Measurements from ENCODE around the gene MBD5. TPM values are rescaled to one million over a fixed set of nuclear protein-coding genes. Genes with fewer than 3 reads are reported as not detected.

Gene MBD5
- total RNA-seq, 1 donor = 25.1 TPM

DNA sequence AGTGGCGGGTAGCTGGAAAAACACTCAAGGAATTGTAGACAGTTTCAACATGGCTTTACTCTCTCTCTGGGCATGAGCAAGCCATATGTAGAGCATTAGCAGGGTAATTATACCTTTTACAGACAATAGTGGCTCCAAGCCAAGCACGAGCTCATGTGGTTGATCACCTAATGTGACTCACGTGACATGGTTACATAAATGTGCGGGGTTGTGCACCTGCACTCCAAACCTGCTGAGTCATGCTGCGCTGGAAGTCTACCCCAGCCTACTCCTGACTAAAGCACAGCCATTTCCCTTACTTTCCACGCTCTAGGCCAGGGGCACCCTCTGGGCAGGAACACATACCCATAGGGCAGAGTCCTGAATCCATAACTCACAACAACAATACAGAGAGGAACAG is 232.8 kb downstream of the MBD5 start:
- Histone ChIP-seq H3K4me1 (ENCODE audit: insufficient read depth, low read length) (no peaks in the 10 kb centered on the region), H3K4me3 (ENCODE audit: low read length) (no peak overlapping the region), H3K9me3 (ENCODE audit: low read depth, low read length) (peaks cover 16% of the 10 kb centered on the region), H3K27me3 (ENCODE audit: insufficient read depth, low read length) (no peaks in the 10 kb centered on the region)

DNA sequence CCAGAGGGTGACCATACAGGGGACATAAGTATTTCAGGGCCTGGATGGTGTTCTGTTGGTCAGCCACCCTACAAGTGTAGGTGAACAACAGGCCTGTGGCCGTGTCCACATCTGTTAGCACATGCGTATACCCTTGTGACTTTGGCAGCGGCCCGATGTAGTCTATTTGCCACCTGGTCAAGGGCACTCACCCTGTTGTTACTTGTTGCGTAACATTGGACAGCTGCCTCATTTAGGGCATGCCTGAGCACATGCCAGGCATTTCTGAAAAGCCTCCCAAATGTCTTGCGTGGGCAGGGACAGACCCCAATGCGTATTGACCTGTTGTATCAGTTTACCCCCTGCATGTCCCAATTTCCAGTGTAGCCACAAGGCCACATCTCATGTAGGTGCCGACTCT is 235.0 kb downstream of the MBD5 start:
- peaks cover 16% of the 10 kb centered on the region for H3K9me3 ChIP-seq (ENCODE audit: low read depth, low read length)
- no peak overlapping the region for H3K4me3 ChIP-seq (ENCODE audit: low read length)
- H3K4me1 ChIP-seq (ENCODE audit: insufficient read depth, low read length) = no peaks in the 10 kb centered on the region
- H3K27me3 ChIP-seq (ENCODE audit: insufficient read depth, low read length) = no peaks in the 10 kb centered on the region

DNA sequence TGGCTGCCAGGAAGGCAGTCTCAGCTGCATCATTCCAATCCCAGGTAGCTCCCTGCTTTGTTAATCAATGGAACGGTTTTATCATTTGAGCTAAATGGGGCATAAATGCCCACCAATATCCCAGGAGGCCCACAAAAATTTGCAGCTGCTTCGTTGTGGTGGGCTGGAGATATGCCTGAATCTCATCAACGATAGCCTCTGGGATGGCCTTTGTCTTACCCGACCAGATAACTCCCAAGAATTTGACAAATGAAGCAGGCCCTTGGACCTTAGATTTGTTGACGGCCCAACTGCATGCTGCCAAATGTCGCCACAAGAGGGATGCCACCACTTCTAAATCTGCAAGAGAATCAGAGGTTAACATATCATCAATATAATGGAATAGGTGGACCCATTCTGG is 236.4 kb downstream of the MBD5 start:
- no peaks in the 10 kb centered on the region for H3K27me3 ChIP-seq (ENCODE audit: insufficient read depth, low read length)
- H3K9me3 ChIP-seq (ENCODE audit: low read depth, low read length) = peaks cover 16% of the 10 kb centered on the region
- H3K4me1 ChIP-seq (ENCODE audit: insufficient read depth, low read length) = no peaks in the 10 kb centered on the region
- no peak overlapping the region for H3K4me3 ChIP-seq (ENCODE audit: low read length)

DNA sequence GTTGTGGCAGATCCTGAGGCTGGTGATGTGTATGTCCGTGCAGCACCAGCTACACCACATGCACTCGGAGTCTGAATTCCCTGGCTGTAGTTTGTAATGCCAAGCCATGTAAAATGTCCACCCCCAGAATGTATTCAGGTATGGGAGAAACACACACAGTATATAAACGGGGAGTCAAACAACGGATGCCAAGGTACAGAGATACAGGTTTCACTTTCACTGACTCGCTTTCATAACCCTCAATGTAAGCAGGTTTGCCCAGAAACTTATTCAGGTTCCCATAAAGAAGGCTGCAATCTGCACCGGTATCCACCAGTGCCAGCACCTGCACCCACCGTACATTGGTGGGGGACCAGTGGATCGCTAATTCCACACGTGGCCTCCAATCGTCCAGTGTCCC is 237.2 kb downstream of the MBD5 start:
- no peaks in the 10 kb centered on the region for H3K4me1 ChIP-seq (ENCODE audit: insufficient read depth, low read length)
- no peak overlapping the region for H3K4me3 ChIP-seq (ENCODE audit: low read length)
- H3K9me3 ChIP-seq (ENCODE audit: low read depth, low read length) = peaks cover 9% of the 10 kb centered on the region
- H3K27me3 ChIP-seq (ENCODE audit: insufficient read depth, low read length) = no peaks in the 10 kb centered on the region

DNA sequence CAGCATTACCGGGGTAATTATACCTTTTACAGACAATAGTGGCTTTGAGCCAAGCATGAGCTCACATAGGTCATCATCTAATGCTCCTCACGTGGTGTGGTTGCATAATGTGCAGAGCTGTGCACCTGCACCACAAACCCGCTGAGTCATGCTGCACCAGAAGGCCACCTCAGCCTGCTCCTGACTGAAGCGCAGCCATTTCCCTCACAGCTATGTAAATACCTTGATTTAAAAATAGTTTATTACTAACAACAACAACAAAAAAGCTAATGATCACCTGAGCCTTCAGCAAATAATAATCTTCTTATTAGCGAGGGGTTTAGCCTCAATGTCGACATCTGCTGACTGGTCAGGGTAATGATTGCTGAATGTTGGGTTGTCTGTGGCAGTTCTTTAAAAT is 238.8 kb downstream of the MBD5 start:
- Histone ChIP-seq H3K4me1 (ENCODE audit: insufficient read depth, low read length) (no peaks in the 10 kb centered on the region), H3K4me3 (ENCODE audit: low read length) (no peak overlapping the region), H3K9me3 (ENCODE audit: low read depth, low read length) (no peaks in the 10 kb centered on the region), H3K27me3 (ENCODE audit: insufficient read depth, low read length) (no peaks in the 10 kb centered on the region)

DNA sequence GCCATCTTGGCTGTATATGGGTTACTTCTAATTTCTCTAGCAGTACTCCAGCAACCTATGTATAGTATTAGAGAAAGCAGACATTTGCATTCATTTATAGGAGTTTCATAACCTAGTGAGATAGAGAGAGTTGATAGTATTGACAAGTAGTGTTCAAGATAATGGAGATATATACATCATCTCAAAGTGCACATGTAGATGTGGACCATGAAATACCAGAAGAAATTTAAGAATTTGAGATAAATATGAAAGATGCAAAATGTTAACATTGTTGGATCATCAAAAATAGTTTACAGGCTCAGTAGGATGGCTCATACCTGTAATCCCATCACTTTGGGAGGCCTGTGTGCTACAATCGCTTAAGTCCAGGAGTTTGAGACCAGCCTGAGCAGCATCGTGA is 243.0 kb downstream of the MBD5 start:
- Histone ChIP-seq H3K9me3 (ENCODE audit: low read depth, low read length) (no peaks in the 10 kb centered on the region), H3K4me1 (ENCODE audit: insufficient read depth, low read length) (no peaks in the 10 kb centered on the region), H3K4me3 (ENCODE audit: low read length) (no peak overlapping the region), H3K27me3 (ENCODE audit: insufficient read depth, low read length) (no peaks in the 10 kb centered on the region)

DNA sequence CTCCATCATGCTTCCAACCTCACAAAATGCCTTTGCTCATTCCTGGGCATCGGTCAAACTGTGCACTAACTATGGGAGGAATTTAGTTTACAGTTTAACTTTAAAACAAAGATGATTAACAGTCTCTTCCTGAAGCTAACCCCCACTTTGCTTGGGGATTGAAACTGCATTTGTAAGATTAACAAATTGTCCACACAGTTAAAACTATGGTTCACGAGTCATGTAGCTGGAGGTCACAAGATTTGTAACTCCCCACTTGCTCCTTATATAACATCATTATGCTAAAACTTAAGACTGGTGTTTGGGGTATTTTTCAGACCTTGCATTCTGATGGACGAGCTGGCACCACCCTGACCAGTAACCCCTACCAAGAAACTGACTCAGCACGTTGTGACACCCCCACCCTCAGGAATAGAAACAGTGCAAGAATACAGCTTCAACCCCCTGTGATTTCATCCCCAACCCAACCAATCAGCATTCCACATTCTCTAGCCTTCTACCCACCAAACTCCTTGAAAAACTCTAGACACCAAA is 252.3 kb downstream of the MBD5 start:
- Histone ChIP-seq H3K27me3 (ENCODE audit: insufficient read depth, low read length) (no peaks in the 10 kb centered on the region), H3K4me3 (ENCODE audit: low read length) (no peak overlapping the region), H3K9me3 (ENCODE audit: low read depth, low read length) (no peaks in the 10 kb centered on the region), H3K4me1 (ENCODE audit: insufficient read depth, low read length) (no peaks in the 10 kb centered on the region)

DNA sequence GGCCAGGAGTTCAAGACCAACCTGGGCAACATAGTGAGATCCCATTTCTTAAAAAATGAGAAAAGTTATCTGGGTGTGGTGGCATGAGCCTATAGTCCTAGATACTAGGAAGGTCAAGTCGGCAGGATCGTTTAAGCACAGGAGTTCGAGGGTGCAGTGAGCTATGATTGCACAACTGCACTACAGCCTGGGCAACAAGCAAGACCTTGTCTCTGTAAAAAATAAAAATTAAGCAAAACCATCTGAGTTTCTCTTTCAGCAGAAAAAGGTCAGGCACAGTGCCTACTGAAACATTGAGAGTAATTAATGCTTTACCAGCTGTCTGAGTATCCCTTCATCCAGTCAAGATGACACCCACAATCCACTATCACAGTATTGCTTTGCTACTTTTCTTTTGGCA is 258.3 kb downstream of the MBD5 start:
- Histone ChIP-seq H3K4me3 (ENCODE audit: low read length) (no peak overlapping the region), H3K9me3 (ENCODE audit: low read depth, low read length) (no peaks in the 10 kb centered on the region), H3K27me3 (ENCODE audit: insufficient read depth, low read length) (no peaks in the 10 kb centered on the region), H3K4me1 (ENCODE audit: insufficient read depth, low read length) (no peaks in the 10 kb centered on the region)

DNA sequence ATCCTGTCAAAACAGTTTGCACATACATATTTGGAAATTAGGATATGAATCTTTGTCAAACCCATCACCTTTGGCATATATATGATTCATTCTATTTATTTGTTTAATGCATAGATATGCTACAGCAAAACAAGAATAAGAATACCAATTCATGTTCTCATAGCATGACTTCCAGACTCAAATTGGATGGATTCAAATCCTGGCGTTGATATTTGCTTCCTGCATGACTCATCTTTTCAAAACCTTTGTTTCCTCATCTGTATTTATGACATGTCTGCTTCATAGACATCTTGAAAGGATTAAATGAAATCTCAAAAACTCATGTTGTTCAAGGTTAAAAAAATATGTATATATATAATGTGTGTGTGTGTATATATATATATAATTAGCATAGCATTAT is 261.3 kb downstream of the MBD5 start:
- no peak overlapping the region for H3K4me3 ChIP-seq (ENCODE audit: low read length)
- H3K27me3 ChIP-seq (ENCODE audit: insufficient read depth, low read length) = no peaks in the 10 kb centered on the region
- H3K4me1 ChIP-seq (ENCODE audit: insufficient read depth, low read length) = no peaks in the 10 kb centered on the region
- no peaks in the 10 kb centered on the region for H3K9me3 ChIP-seq (ENCODE audit: low read depth, low read length)

DNA sequence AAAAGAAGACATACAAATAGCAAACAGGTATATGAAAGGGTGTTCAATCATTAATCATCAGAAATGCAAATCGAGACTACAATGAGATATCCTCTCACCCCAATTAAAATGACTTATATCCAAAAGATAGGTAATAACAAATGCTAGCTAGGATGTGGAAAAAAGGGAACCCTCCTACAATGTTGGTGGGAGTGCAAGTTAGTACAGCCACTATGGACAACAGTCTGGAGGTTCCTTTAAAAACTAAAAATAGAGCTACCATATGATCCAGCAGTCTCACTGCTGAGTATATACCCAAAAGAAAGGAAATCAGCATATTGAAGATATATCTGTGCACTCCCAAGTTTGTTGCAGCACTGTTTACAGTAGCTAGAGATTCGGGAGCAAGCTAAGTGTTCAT is 271.5 kb downstream of the MBD5 start:
- no peaks in the 10 kb centered on the region for H3K27me3 ChIP-seq (ENCODE audit: insufficient read depth, low read length)
- H3K4me3 ChIP-seq (ENCODE audit: low read length) = no peak overlapping the region
- no peaks in the 10 kb centered on the region for H3K9me3 ChIP-seq (ENCODE audit: low read depth, low read length)
- no peaks in the 10 kb centered on the region for H3K4me1 ChIP-seq (ENCODE audit: insufficient read depth, low read length)

DNA sequence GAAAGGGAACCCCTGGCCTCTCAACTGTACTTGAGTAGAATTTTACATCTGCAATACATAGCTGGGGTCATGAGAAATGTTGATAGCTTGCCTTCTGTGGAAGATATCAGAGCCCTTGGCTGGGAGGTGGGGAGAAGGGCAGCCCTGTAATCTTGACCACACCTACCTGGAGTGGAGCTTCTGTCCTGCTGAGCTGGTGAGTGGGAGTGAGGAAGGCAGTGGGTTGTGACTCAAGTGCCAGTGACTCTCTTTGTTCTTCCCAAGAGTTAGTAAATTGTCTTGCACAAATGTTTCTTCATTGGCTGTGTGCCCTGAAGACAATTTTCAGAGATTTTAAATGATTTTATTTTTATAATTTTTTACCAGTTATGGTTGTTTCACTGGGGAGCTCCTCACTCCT is 277.3 kb downstream of the MBD5 start:
- Histone ChIP-seq H3K27me3 (ENCODE audit: insufficient read depth, low read length) (no peaks in the 10 kb centered on the region), H3K4me3 (ENCODE audit: low read length) (no peak overlapping the region), H3K4me1 (ENCODE audit: insufficient read depth, low read length) (no peaks in the 10 kb centered on the region), H3K9me3 (ENCODE audit: low read depth, low read length) (no peaks in the 10 kb centered on the region)

DNA sequence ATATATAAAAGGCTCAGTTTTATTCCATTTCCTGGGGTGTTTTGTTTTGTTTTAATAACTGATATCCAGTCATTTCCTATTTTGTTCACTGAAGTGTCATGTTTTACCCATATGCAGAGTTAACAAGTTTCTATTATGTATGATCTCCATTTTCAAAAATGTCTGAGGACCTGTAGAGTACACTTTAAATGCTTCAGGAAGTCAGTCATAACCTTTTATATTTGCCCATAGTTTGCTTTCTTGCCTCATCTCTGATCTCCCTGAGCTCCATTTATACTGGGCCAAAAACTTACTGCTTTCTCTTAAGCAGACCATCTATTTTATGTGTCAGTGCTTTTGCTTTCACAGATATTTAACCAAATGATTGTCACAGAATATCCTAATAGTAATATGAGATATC is 278.7 kb downstream of the MBD5 start:
- Histone ChIP-seq H3K9me3 (ENCODE audit: low read depth, low read length) (no peaks in the 10 kb centered on the region), H3K27me3 (ENCODE audit: insufficient read depth, low read length) (no peaks in the 10 kb centered on the region), H3K4me1 (ENCODE audit: insufficient read depth, low read length) (no peaks in the 10 kb centered on the region), H3K4me3 (ENCODE audit: low read length) (no peak overlapping the region)

DNA sequence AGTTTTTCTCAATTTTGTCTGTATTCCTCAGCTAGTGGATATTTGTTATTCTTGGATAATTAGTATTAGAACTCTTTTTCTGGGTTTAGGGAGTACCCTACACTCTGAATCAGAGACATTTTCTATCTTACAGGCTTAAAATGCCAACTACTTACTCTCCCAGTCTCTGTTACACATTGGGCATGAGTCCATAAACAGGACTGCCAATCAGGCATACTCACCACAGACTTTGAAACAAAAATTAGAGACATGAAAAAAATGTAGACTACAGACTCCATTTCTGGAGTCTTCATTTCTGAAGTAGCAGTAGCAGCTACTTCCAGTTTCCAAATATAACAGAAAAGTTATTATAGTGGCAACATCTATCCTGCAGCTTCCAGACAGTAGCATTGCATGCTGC is 279.7 kb downstream of the MBD5 start:
- H3K4me3 ChIP-seq (ENCODE audit: low read length) = no peak overlapping the region
- no peaks in the 10 kb centered on the region for H3K4me1 ChIP-seq (ENCODE audit: insufficient read depth, low read length)
- no peaks in the 10 kb centered on the region for H3K27me3 ChIP-seq (ENCODE audit: insufficient read depth, low read length)
- no peaks in the 10 kb centered on the region for H3K9me3 ChIP-seq (ENCODE audit: low read depth, low read length)

DNA sequence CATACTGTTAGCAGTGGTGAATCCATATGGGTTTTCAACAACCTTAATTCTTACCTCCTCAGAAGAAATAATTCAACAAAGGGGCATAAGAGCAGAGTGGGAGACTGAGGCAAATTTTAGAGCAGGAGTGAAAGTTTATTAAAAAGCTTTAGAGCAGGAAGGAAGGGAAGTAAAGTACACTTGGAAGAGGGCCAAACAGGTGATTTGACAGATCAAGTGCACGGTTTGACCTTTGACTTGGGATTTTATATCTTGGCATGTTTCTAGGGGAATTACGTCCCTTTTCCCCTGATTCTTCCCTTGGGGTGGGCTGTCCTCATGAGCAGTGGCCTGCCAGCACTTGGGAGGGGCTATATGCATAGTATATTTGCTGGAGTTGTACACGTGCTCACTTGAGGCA is 280.5 kb downstream of the MBD5 start:
- no peaks in the 10 kb centered on the region for H3K4me1 ChIP-seq (ENCODE audit: insufficient read depth, low read length)
- no peaks in the 10 kb centered on the region for H3K27me3 ChIP-seq (ENCODE audit: insufficient read depth, low read length)
- no peaks in the 10 kb centered on the region for H3K9me3 ChIP-seq (ENCODE audit: low read depth, low read length)
- no peak overlapping the region for H3K4me3 ChIP-seq (ENCODE audit: low read length)

DNA sequence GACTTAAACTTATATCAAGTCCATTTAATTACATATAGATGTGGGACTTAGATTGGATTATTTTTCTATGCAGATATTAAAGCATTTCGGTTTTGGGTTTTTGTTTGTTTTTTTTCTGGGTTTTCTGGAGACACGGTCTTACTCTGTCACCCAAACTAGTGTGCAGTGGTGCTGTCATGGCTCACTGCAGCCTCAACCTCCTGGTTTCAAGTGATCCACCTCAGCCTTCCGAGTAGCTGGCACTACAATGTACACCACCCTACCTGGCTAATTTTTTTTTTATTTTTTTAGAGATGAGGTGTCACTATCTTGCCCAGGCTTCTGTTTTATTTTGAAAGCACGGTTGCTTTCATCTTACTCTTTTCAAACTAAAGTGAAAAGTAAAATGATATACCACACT is 281.6 kb downstream of the MBD5 start:
- Histone ChIP-seq H3K4me1 (ENCODE audit: insufficient read depth, low read length) (no peaks in the 10 kb centered on the region), H3K27me3 (ENCODE audit: insufficient read depth, low read length) (no peaks in the 10 kb centered on the region), H3K9me3 (ENCODE audit: low read depth, low read length) (no peaks in the 10 kb centered on the region), H3K4me3 (ENCODE audit: low read length) (no peak overlapping the region)

DNA sequence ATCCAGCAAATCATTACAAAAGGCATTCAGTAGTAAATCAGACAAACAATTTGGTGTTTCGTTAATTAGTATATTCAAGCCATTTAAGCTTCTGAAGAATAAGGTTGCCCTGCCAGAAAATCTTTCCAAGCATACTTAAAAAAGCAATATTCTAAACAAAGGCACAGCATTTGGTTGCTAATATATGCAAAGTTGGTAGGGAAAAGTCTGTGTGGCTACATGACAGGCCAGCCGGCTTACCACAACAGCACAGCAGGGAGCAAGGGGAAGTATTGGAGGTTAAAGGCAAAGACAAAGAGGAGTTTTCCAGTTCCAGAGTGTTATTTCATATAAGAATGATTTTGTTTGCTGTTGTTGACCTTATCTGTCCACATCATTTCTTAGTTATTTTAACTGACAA is 282.3 kb downstream of the MBD5 start:
- Histone ChIP-seq H3K27me3 (ENCODE audit: insufficient read depth, low read length) (no peaks in the 10 kb centered on the region), H3K4me1 (ENCODE audit: insufficient read depth, low read length) (no peaks in the 10 kb centered on the region), H3K9me3 (ENCODE audit: low read depth, low read length) (no peaks in the 10 kb centered on the region), H3K4me3 (ENCODE audit: low read length) (no peak overlapping the region)

DNA sequence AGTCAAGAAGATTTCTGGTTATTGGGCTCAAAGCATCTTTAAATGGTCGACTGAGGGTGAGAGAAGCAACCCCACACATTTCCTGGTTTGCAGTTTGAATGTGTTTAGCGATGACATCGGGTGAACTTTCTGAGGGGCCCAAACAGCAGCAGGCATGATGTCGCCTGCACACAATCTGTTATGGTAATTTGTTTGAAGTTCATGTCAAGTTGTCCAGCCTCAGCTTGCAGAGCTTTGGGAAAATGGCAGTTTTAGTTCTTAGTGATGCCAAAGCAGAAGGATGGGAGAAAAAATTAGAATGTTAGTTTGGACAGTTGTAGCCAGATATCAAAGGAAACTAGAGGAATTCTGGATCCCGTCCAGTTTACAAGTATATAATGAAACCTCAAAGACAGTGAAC is 284.6 kb downstream of the MBD5 start:
- no peaks in the 10 kb centered on the region for H3K4me1 ChIP-seq (ENCODE audit: insufficient read depth, low read length)
- H3K4me3 ChIP-seq (ENCODE audit: low read length) = no peak overlapping the region
- no peaks in the 10 kb centered on the region for H3K9me3 ChIP-seq (ENCODE audit: low read depth, low read length)
- H3K27me3 ChIP-seq (ENCODE audit: insufficient read depth, low read length) = no peaks in the 10 kb centered on the region

All from mononuclear cell (primary cell).